WTC11 (cell line): ENCODE data around the gene NDRG3. TPM values are rescaled to one million over a fixed set of nuclear protein-coding genes. Genes with fewer than 3 reads are reported as not detected.

Source experiments
- ATAC-seq: fragments of 200-7000 bp; cut with Tn5 transposase; 2 replicates; pipeline ENCODE4 v1.10.0; 2021; ENCODE audit warnings: mild to moderate bottlenecking, moderate library complexity
- CTCF ChIA-PET: fragments of 300-600 bp; sonication (Branson Sonifier 250); formaldehyde crosslinking; loops from one replicate; lab custom pipeline; 2021; ENCODE audit warnings: antibody characterized with exemption; lab: Charles Lee
- POLR2A ChIA-PET: fragments of 350-600 bp; sonication (Branson Sonifier 250); formaldehyde crosslinking; loops from one replicate; lab custom pipeline; 2021; ENCODE audit warnings: antibody characterized with exemption; lab: Charles Lee
- DNase-seq: peaks from one replicate; pipeline ENCODE4 v3.0.0; 2021; ENCODE audit warnings: low spot score
- H3K27ac Mint-ChIP-seq: 2 replicates; pipeline ENCODE4 v1.8.0; 2021; ENCODE audit warnings: mixed read lengths
- H3K27me3 Mint-ChIP-seq: 2 replicates; pipeline ENCODE4 v1.8.0; 2021; ENCODE audit warnings: low read depth, mild to moderate bottlenecking, moderate library complexity, mixed read lengths
- H3K36me3 Mint-ChIP-seq: 2 replicates; pipeline ENCODE4 v1.8.0; 2021; ENCODE audit warnings: mixed read lengths
- H3K4me1 Mint-ChIP-seq: 2 replicates; pipeline ENCODE4 v1.8.0; 2022; ENCODE audit warnings: mixed read lengths
- H3K4me3 Mint-ChIP-seq: 2 replicates; pipeline ENCODE4 v1.8.0; 2021; ENCODE audit warnings: mild to moderate bottlenecking, moderate library complexity, mixed read lengths
- H3K9me3 Mint-ChIP-seq: 2 replicates; pipeline ENCODE4 v1.8.0; 2021; ENCODE audit warnings: mixed read lengths
- CREB1 ChIP-seq: sonication (generic); formaldehyde crosslinking; IDR thresholded peaks from 2 replicates; pipeline ENCODE4 v1.8.0; 2023; ENCODE audit warnings: mild to moderate bottlenecking, missing genetic modification reagents
- CREM ChIP-seq: sonication (generic); formaldehyde crosslinking; IDR thresholded peaks from 2 replicates; pipeline ENCODE4 v1.8.1; 2022; ENCODE audit warnings: mild to moderate bottlenecking, missing genetic modification reagents, moderate library complexity
- E2F4 ChIP-seq: sonication (generic); formaldehyde crosslinking; IDR thresholded peaks from 2 replicates; pipeline ENCODE4 v1.8.1; 2022; ENCODE audit warnings: low read depth, mild to moderate bottlenecking, moderate library complexity, missing genetic modification reagents, borderline replicate concordance
- ETV6 ChIP-seq: sonication (generic); formaldehyde crosslinking; IDR thresholded peaks from 2 replicates; pipeline ENCODE4 v1.8.1; 2022; ENCODE audit warnings: mild to moderate bottlenecking, missing genetic modification reagents
- MXD4 ChIP-seq: fragments of 250-450 bp; sonication (Bioruptor Pico); IDR thresholded peaks from 2 replicates; pipeline ENCODE4 v1.8.0; 2021; ENCODE audit warnings: mild to moderate bottlenecking, moderate library complexity, borderline replicate concordance
- PRDM15 ChIP-seq: sonication (generic); formaldehyde crosslinking; IDR thresholded peaks from 2 replicates; pipeline ENCODE4 v1.8.0; 2022; ENCODE audit warnings: missing genetic modification reagents
- PRRX2 ChIP-seq: fragments of 250-450 bp; sonication (Bioruptor Pico); IDR thresholded peaks from 2 replicates; pipeline ENCODE4 v1.8.0; 2021; ENCODE audit warnings: mild to moderate bottlenecking
- RORB ChIP-seq: fragments of 250-450 bp; sonication (Bioruptor Pico); IDR thresholded peaks from 2 replicates; pipeline ENCODE4 v1.9.0; 2021; ENCODE audit warnings: mild to moderate bottlenecking
- SMAD3 ChIP-seq: sonication (generic); formaldehyde crosslinking; IDR thresholded peaks from 2 replicates; pipeline ENCODE4 v1.8.0; 2022; ENCODE audit warnings: missing genetic modification reagents, mild to moderate bottlenecking, borderline replicate concordance
- TEAD4 ChIP-seq: sonication (generic); formaldehyde crosslinking; IDR thresholded peaks from 2 replicates; pipeline ENCODE4 v1.8.0; 2022; ENCODE audit warnings: mild to moderate bottlenecking, missing genetic modification reagents
- ZNF121 ChIP-seq: sonication (generic); formaldehyde crosslinking; IDR thresholded peaks from 2 replicates; pipeline ENCODE4 v1.8.0; 2023; ENCODE audit warnings: missing genetic modification reagents
- ZNF219 ChIP-seq: sonication (generic); formaldehyde crosslinking; IDR thresholded peaks from 2 replicates; pipeline ENCODE4 v1.8.0; 2023; ENCODE audit warnings: missing genetic modification reagents, mild to moderate bottlenecking, borderline replicate concordance
- ZNF281 ChIP-seq: sonication (generic); formaldehyde crosslinking; IDR thresholded peaks from 2 replicates; pipeline ENCODE4 v1.8.0; 2023; ENCODE audit warnings: mild to moderate bottlenecking, missing genetic modification reagents
- ZNF423 ChIP-seq: fragments of 250-450 bp; sonication (Bioruptor Pico); IDR thresholded peaks from 2 replicates; pipeline ENCODE4 v2.1.2; 2022; ENCODE audit warnings: mild to moderate bottlenecking, moderate library complexity
- total RNA-seq: library from RNA; stranded (reverse); gene quantifications from 3 replicates; pipeline ENCODE4 v1.2.3, GENCODE V29; 2021
- TF ChIP-seq, protein P1 (sequence below): fragments of 200-600 bp; IDR thresholded peaks from 2 replicates; pipeline ENCODE4 v1.8.0; 2022; ENCODE audit warnings: antibody characterized with exemption
- TF ChIP-seq, protein P2 (sequence below): sonication (generic); formaldehyde crosslinking; IDR thresholded peaks from 2 replicates; pipeline ENCODE4 v1.8.1; 2022; ENCODE audit warnings: missing genetic modification reagents, borderline replicate concordance
- TF ChIP-seq, protein P3 (sequence below): sonication (generic); formaldehyde crosslinking; IDR thresholded peaks from 2 replicates; pipeline ENCODE4 v1.8.1; 2023; ENCODE audit warnings: mild to moderate bottlenecking, missing genetic modification reagents
- TF ChIP-seq, protein P4 (sequence below): fragments of 250-450 bp; sonication (Bioruptor Pico); IDR thresholded peaks from 2 replicates; pipeline ENCODE4 v1.9.0; 2021; ENCODE audit warnings: mild to moderate bottlenecking

The NDRG3 gene
- total RNA-seq, 1 experiment from 2014 or later: 27.0 TPM

DNA sequence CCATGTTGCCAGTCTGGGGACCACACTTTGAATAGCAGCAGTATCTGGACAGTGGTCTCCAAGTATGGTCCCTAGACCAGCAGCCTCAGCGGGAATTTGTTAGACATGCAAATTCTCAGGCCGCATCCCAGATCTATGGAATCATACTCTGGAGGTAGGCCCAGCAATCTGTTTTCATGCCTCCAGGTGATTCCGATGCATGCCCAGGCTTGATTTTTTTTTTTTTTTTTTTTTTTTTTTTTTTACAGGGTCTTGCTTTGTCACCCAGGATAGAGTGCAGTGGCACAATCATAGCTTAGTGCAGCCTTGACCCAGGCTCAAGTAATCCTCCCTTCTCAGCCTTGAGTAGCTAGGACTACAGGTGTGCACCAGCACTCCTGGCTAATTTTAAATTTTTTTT is 99.2 kb downstream of the NDRG3 start (continued):
- TF ChIP-seq, protein P1, sequence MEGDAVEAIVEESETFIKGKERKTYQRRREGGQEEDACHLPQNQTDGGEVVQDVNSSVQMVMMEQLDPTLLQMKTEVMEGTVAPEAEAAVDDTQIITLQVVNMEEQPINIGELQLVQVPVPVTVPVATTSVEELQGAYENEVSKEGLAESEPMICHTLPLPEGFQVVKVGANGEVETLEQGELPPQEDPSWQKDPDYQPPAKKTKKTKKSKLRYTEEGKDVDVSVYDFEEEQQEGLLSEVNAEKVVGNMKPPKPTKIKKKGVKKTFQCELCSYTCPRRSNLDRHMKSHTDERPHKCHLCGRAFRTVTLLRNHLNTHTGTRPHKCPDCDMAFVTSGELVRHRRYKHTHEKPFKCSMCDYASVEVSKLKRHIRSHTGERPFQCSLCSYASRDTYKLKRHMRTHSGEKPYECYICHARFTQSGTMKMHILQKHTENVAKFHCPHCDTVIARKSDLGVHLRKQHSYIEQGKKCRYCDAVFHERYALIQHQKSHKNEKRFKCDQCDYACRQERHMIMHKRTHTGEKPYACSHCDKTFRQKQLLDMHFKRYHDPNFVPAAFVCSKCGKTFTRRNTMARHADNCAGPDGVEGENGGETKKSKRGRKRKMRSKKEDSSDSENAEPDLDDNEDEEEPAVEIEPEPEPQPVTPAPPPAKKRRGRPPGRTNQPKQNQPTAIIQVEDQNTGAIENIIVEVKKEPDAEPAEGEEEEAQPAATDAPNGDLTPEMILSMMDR: no peak
- TF ChIP-seq CREB1 (CRISPR knock-in tag) (no peak), PRDM15 (no peak), ZNF423 (CRISPR knock-in tag) (no peak), RORB (CRISPR knock-in tag) (no peak), ZNF281 (no peak)
- TF ChIP-seq, protein P2, sequence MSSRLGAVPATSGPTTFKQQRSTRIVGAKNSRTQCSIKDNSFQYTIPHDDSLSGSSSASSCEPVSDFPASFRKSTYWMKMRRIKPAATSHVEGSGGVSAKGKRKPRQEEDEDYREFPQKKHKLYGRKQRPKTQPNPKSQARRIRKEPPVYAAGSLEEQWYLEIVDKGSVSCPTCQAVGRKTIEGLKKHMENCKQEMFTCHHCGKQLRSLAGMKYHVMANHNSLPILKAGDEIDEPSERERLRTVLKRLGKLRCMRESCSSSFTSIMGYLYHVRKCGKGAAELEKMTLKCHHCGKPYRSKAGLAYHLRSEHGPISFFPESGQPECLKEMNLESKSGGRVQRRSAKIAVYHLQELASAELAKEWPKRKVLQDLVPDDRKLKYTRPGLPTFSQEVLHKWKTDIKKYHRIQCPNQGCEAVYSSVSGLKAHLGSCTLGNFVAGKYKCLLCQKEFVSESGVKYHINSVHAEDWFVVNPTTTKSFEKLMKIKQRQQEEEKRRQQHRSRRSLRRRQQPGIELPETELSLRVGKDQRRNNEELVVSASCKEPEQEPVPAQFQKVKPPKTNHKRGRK: no peak
- TF ChIP-seq, protein P3, sequence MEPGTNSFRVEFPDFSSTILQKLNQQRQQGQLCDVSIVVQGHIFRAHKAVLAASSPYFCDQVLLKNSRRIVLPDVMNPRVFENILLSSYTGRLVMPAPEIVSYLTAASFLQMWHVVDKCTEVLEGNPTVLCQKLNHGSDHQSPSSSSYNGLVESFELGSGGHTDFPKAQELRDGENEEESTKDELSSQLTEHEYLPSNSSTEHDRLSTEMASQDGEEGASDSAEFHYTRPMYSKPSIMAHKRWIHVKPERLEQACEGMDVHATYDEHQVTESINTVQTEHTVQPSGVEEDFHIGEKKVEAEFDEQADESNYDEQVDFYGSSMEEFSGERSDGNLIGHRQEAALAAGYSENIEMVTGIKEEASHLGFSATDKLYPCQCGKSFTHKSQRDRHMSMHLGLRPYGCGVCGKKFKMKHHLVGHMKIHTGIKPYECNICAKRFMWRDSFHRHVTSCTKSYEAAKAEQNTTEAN (CRISPR knock-in tag): no peak
- TF ChIP-seq, all 79 proteins: peak for 0

- DNase-seq (no peak), ATAC-seq (no peak; the same call in 1 of the 2 replicates)
- H3K36me3 Mint-ChIP-seq: no peaks in the 10 kb centered on the region
- H3K27ac Mint-ChIP-seq: peak within 1 kb of the TSS; percentile 88
- no peaks in the 10 kb centered on the region for H3K9me3 Mint-ChIP-seq
- no peak within 1 kb of the TSS for H3K4me3 Mint-ChIP-seq
- H3K4me1 Mint-ChIP-seq: peaks cover 28% of the 10 kb centered on the region
- peaks cover 1% of the 10 kb centered on the region for H3K27me3 Mint-ChIP-seq
- ChIA-PET CTCF (interaction anchor here (0.6 to 3.6 kb wide), 5 partner anchors 13 to 163 kb away, joined by 4 to 11 read pairs (median 5); partner anchors contain the start of gene DSN1), POLR2A (interaction anchor here (0.6 kb wide), 1 partner anchor 19 kb away, joined by 4 read pairs; no protein-coding TSS in a partner anchor)
- no peak for TF ChIP-seq ETV6
- no peak for TF ChIP-seq SMAD3
- no peak for TF ChIP-seq ZNF281
- TF ChIP-seq, protein P4, sequence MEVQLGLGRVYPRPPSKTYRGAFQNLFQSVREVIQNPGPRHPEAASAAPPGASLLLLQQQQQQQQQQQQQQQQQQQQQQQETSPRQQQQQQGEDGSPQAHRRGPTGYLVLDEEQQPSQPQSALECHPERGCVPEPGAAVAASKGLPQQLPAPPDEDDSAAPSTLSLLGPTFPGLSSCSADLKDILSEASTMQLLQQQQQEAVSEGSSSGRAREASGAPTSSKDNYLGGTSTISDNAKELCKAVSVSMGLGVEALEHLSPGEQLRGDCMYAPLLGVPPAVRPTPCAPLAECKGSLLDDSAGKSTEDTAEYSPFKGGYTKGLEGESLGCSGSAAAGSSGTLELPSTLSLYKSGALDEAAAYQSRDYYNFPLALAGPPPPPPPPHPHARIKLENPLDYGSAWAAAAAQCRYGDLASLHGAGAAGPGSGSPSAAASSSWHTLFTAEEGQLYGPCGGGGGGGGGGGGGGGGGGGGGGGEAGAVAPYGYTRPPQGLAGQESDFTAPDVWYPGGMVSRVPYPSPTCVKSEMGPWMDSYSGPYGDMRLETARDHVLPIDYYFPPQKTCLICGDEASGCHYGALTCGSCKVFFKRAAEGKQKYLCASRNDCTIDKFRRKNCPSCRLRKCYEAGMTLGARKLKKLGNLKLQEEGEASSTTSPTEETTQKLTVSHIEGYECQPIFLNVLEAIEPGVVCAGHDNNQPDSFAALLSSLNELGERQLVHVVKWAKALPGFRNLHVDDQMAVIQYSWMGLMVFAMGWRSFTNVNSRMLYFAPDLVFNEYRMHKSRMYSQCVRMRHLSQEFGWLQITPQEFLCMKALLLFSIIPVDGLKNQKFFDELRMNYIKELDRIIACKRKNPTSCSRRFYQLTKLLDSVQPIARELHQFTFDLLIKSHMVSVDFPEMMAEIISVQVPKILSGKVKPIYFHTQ (CRISPR knock-in tag): no peak
- no peak for TF ChIP-seq ZNF219 (CRISPR knock-in tag)
- no peak for TF ChIP-seq MXD4 (CRISPR knock-in tag)
- TF ChIP-seq ZNF121 (CRISPR knock-in tag): no peak
- TF ChIP-seq TEAD4 (CRISPR knock-in tag): no peak
- no peak for TF ChIP-seq CREM
- TF ChIP-seq E2F4 (CRISPR knock-in tag): no peak
- no peak for TF ChIP-seq PRRX2 (CRISPR knock-in tag)
Observed at GRCh38 chr20:36645998-36646397, 99.9 kb downstream of the NDRG3 start, which contains the start of gene SLA2. Gene SLA2, minus strand, starts transcription at chr20:36646196. Its CDS starts 4,861 bp downstream, at chr20:36641335.
